Activated CD4-positive, alpha-beta T cell treated with anti-CD3 and anti-CD28 coated beads, Interleukin-2, Interleukin-6, amounts not matched to agents 100 ng/mL and 50 ng/mL, durations not matched to agents 16 hours and 8 hours (primary cell): Measurements from ENCODE around the gene GRIN2C.
"Not testable (repeated sequence)": the region's sequence is repeated elsewhere in the genome, so short reads cannot be mapped to it uniquely, and the experiment has no call there.

ENCODE experiments used
- DNase-seq: peaks from one replicate; pipeline ENCODE4 v3.0.0-alpha.2; 2020

Gene GRIN2C

GRCh38 chr17:74878658-74879057 is 19.0 kb upstream of the GRIN2C start:
- no peak for DNase-seq

- DNase-seq = no peak
Measured at GRCh38 chr17:74877592-74878548, 18.2 kb upstream of the GRIN2C start.

GRCh38 chr17:74875977-74876593 is 16.4 kb upstream of the GRIN2C start:
- DNase-seq = no peak

GRCh38 chr17:74875155-74875976 is 15.7 kb upstream of the GRIN2C start:
- no peak for DNase-seq

- no peak for DNase-seq
Measured at GRCh38 chr17:74874615-74875037, 14.9 kb upstream of the GRIN2C start.

GRCh38 chr17:74873874-74874614 is 14.4 kb upstream of the GRIN2C start:
- no peak for DNase-seq

- DNase-seq = peak; percentile 99
Measured at GRCh38 chr17:74873037-74873873, 13.6 kb upstream of the GRIN2C start.

- DNase-seq = no peak
Measured at GRCh38 chr17:74872313-74873036, 12.8 kb upstream of the GRIN2C start, which contains the start of gene FDXR. TSS of gene FDXR (minus strand) at chr17:74872994. CDS start at chr17:74872944, 50 bp downstream.

GRCh38 chr17:74871356-74872076 is 11.8 kb upstream of the GRIN2C start:
- DNase-seq = no peak

GRCh38 chr17:74870512-74870911 is 10.8 kb upstream of the GRIN2C start:
- DNase-seq = no peak

- not testable (repeated sequence) for DNase-seq
Measured at GRCh38 chr17:74870028-74870427, 10.3 kb upstream of the GRIN2C start.

GRCh38 chr17:74868908-74869255 is 9.2 kb upstream of the GRIN2C start:
- no peak for DNase-seq

- DNase-seq = no peak
Measured at GRCh38 chr17:74868251-74868907, 8.7 kb upstream of the GRIN2C start.

GRCh38 chr17:74866198-74866835 is 6.6 kb upstream of the GRIN2C start:
- no peak for DNase-seq

- DNase-seq = no peak
Measured at GRCh38 chr17:74865504-74866197, 6.0 kb upstream of the GRIN2C start.

- DNase-seq = peak; percentile 80
Measured at GRCh38 chr17:74864866-74865395, 5.2 kb upstream of the GRIN2C start.

- no peak for DNase-seq
Measured at GRCh38 chr17:74864297-74864865, 4.7 kb upstream of the GRIN2C start.
